Smooth muscle cell (in vitro differentiated cells): ENCODE data around the gene TAF11. TPM values are rescaled to one million over a fixed set of nuclear protein-coding genes. Genes with fewer than 3 reads are reported as not detected.

ENCODE experiments used
- DNase-seq: peaks from one replicate; lab custom pipeline; 2025; ENCODE audit not compliant: unreplicated experiment; lab: John Stamatoyannopoulos, UW
- H2AFZ ChIP-seq: fragments of 200-600 bp; sonication (generic); 2 replicates; pipeline ENCODE4 v1.6.0; 2016; ENCODE audit warnings: antibody characterized with exemption, low read depth, mild to moderate bottlenecking
- H3F3A ChIP-seq: fragments of 200-600 bp; sonication (generic); 2 replicates; pipeline ENCODE4 v1.6.0; 2017; ENCODE audit warnings: antibody characterized with exemption, low read depth
- H3K27ac ChIP-seq: fragments of 200-600 bp; sonication (generic); 2 replicates; pipeline ENCODE4 v1.5.1; 2016; ENCODE audit warnings: low read depth, mild to moderate bottlenecking
- H3K27me3 ChIP-seq: fragments of 200-600 bp; sonication (generic); 2 replicates; pipeline ENCODE4 v1.6.1; 2016; ENCODE audit warnings: low read depth, mild to moderate bottlenecking
- H3K36me3 ChIP-seq: fragments of 200-600 bp; sonication (generic); 2 replicates; pipeline ENCODE4 v1.5.1; 2016; ENCODE audit warnings: low read depth
- H3K4me1 ChIP-seq: fragments of 200-600 bp; sonication (generic); 2 replicates; pipeline ENCODE4 v1.5.1; 2016; ENCODE audit warnings: low read depth
- H3K4me2 ChIP-seq: fragments of 200-600 bp; sonication (generic); 2 replicates; pipeline ENCODE4 v1.6.0; 2016; ENCODE audit warnings: mild to moderate bottlenecking
- H3K4me3 ChIP-seq: fragments of 200-600 bp; sonication (generic); 2 replicates; pipeline ENCODE4 v1.5.1; 2016; ENCODE audit warnings: mild to moderate bottlenecking
- H3K79me2 ChIP-seq: fragments of 200-600 bp; sonication (generic); 2 replicates; pipeline ENCODE4 v1.6.0; 2016; ENCODE audit warnings: low read depth, mild to moderate bottlenecking
- H3K9ac ChIP-seq: fragments of 200-600 bp; sonication (generic); 2 replicates; pipeline ENCODE4 v1.6.0; 2016; ENCODE audit warnings: low read depth
- H3K9me3 ChIP-seq: fragments of 200-600 bp; sonication (generic); replicated peaks from 2 replicates; pipeline ENCODE4 v1.5.1; 2016; ENCODE audit warnings: low read depth
- H4K20me1 ChIP-seq: fragments of 200-600 bp; sonication (generic); 2 replicates; pipeline ENCODE4 v1.6.0; 2016; ENCODE audit warnings: low read depth
- WGBS: methylation state at CpG from one replicate; pipeline ENCODE4 v1.1.7; 2016; ENCODE audit warnings: low lambda C conversion rate; 5-methylcytosine and 5-hydroxymethylcytosine counted together
- polyA plus RNA-seq: library from polyadenylated mRNA; unstranded; fragments of >200 nt; fragmentation: Nextera tagmentation; extraction: Ambion mirVana; gene quantifications from 2 replicates; pipeline ENCODE4 v1.2.1, GENCODE V29; 2016
- total RNA-seq: library from RNA; depleted of rRNA; stranded (reverse); fragments of >200 nt; gene quantifications from 2 replicates; pipeline ENCODE4 v1.2.3, GENCODE V29; 2014
- TF ChIP-seq, protein P1 (sequence below): fragments of 200-600 bp; sonication (generic); IDR thresholded peaks from 2 replicates; pipeline ENCODE4 v1.5.1; 2017; ENCODE audit warnings: borderline replicate concordance, mild to moderate bottlenecking, antibody characterized with exemption; ENCODE audit not compliant: insufficient read depth, poor library complexity, severe bottlenecking

TAF11 gene
- total and polyA plus RNA-seq, 2 experiments from 2014 or later, result 17.2 to 35.3 TPM

DNA sequence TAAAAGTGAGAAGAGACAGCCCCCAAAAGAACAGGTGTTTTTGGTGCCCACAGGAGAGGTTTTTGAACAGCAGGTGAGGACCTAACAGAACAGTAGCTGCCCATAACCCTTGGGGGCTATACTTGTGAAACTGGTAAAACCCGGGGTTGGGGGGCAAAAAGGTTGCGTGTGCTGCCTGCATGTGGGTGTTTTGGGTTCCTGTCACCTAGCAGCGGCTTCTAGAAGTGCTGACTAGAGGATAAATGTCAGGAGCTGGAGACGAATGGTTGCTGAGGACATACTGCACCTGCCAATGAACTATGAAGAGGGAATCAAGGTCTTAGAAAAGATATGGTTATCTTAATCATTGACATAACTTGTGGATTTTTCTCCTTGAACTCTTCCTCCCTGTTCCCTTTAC lies 16.0 kb downstream of the TAF11 start:
- no peak overlapping the region for H3K9ac ChIP-seq
- H3K79me2 ChIP-seq, result no peaks in the 10 kb centered on the region
- H2AFZ ChIP-seq, result no peak overlapping the region
- H3K9me3 ChIP-seq, result no peaks in the 10 kb centered on the region
- H3K36me3 ChIP-seq, result no peaks in the 10 kb centered on the region
- no peak for DNase-seq
- 96% methylated on average over 4 of the region's 4 CpGs for WGBS
- TF ChIP-seq, protein P1, sequence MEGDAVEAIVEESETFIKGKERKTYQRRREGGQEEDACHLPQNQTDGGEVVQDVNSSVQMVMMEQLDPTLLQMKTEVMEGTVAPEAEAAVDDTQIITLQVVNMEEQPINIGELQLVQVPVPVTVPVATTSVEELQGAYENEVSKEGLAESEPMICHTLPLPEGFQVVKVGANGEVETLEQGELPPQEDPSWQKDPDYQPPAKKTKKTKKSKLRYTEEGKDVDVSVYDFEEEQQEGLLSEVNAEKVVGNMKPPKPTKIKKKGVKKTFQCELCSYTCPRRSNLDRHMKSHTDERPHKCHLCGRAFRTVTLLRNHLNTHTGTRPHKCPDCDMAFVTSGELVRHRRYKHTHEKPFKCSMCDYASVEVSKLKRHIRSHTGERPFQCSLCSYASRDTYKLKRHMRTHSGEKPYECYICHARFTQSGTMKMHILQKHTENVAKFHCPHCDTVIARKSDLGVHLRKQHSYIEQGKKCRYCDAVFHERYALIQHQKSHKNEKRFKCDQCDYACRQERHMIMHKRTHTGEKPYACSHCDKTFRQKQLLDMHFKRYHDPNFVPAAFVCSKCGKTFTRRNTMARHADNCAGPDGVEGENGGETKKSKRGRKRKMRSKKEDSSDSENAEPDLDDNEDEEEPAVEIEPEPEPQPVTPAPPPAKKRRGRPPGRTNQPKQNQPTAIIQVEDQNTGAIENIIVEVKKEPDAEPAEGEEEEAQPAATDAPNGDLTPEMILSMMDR, result no peak
- H3F3A ChIP-seq, result no peaks in the 10 kb centered on the region
- no peaks in the 10 kb centered on the region for H3K27me3 ChIP-seq
- H4K20me1 ChIP-seq, result no peaks in the 10 kb centered on the region
- no peaks in the 10 kb centered on the region for H3K4me1 ChIP-seq
- no peak overlapping the region for H3K27ac ChIP-seq
- no peak overlapping the region for H3K4me3 ChIP-seq
- H3K4me2 ChIP-seq, result no peak overlapping the region

DNA sequence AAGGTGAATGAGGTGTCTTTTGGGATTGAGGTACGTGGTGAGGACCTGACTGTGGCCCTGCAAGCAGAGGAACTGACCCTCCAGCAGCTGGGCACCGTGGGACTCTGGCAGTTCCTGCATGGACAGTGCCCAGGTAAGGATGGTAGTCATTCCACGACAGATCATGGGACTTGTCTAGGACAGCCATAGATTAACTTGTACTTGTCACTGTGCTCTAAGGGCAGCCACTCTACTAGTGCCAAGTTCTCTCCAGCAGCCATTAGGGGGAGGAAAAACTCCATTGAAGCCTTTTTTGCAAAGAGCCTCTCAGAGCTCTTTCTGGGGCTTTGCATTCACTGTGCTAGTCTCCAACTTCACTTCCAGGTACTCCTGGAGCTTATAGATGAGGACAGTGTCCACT lies 20.4 kb downstream of the TAF11 start:
- Histone ChIP-seq H2AFZ (no peak overlapping the region), H3K27ac (no peak overlapping the region), H3K27me3 (no peaks in the 10 kb centered on the region), H3K4me1 (no peaks in the 10 kb centered on the region), H3K4me3 (no peak overlapping the region), H3K4me2 (no peak overlapping the region), H3K9me3 (no peaks in the 10 kb centered on the region), H3K36me3 (no peaks in the 10 kb centered on the region), H4K20me1 (no peaks in the 10 kb centered on the region), H3K9ac (no peak overlapping the region), H3K79me2 (no peaks in the 10 kb centered on the region), H3F3A (no peaks in the 10 kb centered on the region)
- 96% methylated on average over 3 of the region's 3 CpGs for WGBS
- no peak for DNase-seq
- TF ChIP-seq, protein P1, result no peak

DNA sequence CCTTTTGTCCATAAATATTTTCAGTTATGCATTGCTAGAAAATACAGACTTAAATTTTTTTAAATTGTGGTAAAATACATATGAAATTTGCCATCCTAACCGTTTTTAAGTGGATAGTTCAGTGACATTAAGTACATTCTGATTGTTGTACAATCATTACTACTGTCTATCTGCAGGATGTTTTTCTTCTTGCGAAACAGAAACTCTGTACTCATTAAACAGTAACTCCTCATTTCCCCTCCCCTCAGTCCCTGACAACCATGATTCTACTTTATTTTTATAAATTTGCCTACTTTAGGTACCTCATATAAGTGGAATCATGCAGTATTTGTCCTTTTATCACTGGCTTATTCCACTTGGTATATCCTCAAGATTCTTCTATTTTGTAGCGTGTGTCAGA lies 21.3 kb downstream of the TAF11 start:
- H4K20me1 ChIP-seq, result no peaks in the 10 kb centered on the region
- H3K4me2 ChIP-seq, result no peak overlapping the region
- no peaks in the 10 kb centered on the region for H3K36me3 ChIP-seq
- no peaks in the 10 kb centered on the region for H3K27me3 ChIP-seq
- DNase-seq, result no peak
- no peaks in the 10 kb centered on the region for H3K4me1 ChIP-seq
- no peak overlapping the region for H3K4me3 ChIP-seq
- H3K9me3 ChIP-seq, result no peaks in the 10 kb centered on the region
- WGBS, result 93% methylated on average over 3 of the region's 3 CpGs
- no peaks in the 10 kb centered on the region for H3F3A ChIP-seq
- H3K79me2 ChIP-seq, result no peaks in the 10 kb centered on the region
- no peak overlapping the region for H3K9ac ChIP-seq
- TF ChIP-seq, protein P1, result no peak
- H2AFZ ChIP-seq, result no peak overlapping the region
- H3K27ac ChIP-seq, result no peak overlapping the region

DNA sequence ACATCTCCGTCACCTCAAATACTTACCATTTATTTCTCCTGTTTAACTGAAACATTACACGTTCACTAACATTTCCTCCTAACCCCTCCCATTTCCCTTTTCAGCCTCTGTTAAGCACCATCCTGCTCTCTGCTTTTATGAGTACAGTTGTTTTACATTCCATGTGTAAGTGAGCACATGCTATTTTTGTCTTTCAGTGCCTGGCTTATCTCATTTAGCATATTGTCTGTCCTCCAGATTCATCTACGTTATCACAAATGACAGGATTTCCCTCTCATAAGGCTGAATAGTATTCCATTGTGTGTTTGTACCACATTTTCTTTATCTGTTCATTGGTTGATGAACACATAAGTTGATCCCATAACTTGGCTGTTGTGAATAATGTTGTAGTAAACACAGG lies 22.7 kb downstream of the TAF11 start:
- no peak for DNase-seq
- no peak overlapping the region for H3K4me2 ChIP-seq
- no peak overlapping the region for H3K27ac ChIP-seq
- TF ChIP-seq, protein P1, result no peak
- no peaks in the 10 kb centered on the region for H3K4me1 ChIP-seq
- WGBS, result 38% methylated on average over 3 of the region's 3 CpGs
- H4K20me1 ChIP-seq, result no peaks in the 10 kb centered on the region
- no peaks in the 10 kb centered on the region for H3K27me3 ChIP-seq
- H3K9me3 ChIP-seq, result no peaks in the 10 kb centered on the region
- no peaks in the 10 kb centered on the region for H3F3A ChIP-seq
- no peaks in the 10 kb centered on the region for H3K36me3 ChIP-seq
- no peak overlapping the region for H3K9ac ChIP-seq
- H2AFZ ChIP-seq, result no peak overlapping the region
- no peaks in the 10 kb centered on the region for H3K79me2 ChIP-seq
- H3K4me3 ChIP-seq, result no peak overlapping the region
